Caki2 (cell line): ENCODE data around the gene CDKAL1. TPM values are rescaled to one million over a fixed set of nuclear protein-coding genes. Genes with fewer than 3 reads are reported as not detected.
A peak's percentile ranks its signal among the peaks of the same experiment; 100 is the strongest.

Experiments
- DNase-seq: peaks from one replicate; pipeline ENCODE4 v3.0.0-alpha.2; 2015; ENCODE audit warnings: low read depth
- in situ Hi-C: cut with HindIII; loops from 2 replicates; pipeline ENCODE4 v1.10.0; 2016; ENCODE audit warnings: low sequenced_read_pairs, low pct_unique_long_range_greater_than_20kb, mixed read lengths
- total RNA-seq: library from RNA; depleted of rRNA; stranded (reverse); fragments of >200 nt; shearing (Covaris generic); gene quantifications from 2 replicates; pipeline ENCODE4 v1.2.3, GENCODE V29; 2014; ENCODE audit warnings: low replicate concordance

Gene CDKAL1
- total RNA-seq, 1 experiment from 2014 or later: 40.9 TPM

DNA sequence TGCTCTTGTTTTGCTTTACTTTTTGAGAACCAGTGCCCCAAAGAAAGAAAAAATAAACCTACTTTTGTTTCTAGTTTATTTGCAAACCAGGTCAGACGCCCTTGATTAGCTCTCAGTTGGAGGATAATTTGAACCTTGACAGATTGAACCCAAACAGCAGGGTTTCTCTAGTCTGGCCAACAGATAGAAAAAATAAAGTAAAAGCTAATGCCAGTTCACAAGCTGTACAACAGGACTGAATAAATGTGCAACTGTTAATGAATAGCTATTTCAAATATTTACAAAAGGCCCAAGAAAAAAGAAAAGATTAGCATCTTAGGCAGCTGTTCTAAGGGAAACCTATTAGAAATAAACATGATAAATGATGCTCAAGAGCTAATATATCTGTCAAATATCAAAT, 331.8 kb downstream of the CDKAL1 start:
- in situ Hi-C loops: no loop called here
- peak; percentile 51 for DNase-seq

GRCh38 chr6:20866935-20867703, 332.9 kb downstream of the CDKAL1 start:
- peak; percentile 45 for DNase-seq
- in situ Hi-C loops: no loop called here

- in situ Hi-C loops: no loop called here
Observed at GRCh38 chr6:20868397-20869096, 334.3 kb downstream of the CDKAL1 start.

GRCh38 chr6:20870021-20870420, 335.8 kb downstream of the CDKAL1 start:
- in situ Hi-C loops: no loop called here
- no peak for DNase-seq

More at GRCh38 chr6:20868397-20869096, 334.3 kb downstream of the CDKAL1 start:
- no peak for DNase-seq

GRCh38 chr6:20870493-20870892, 336.2 kb downstream of the CDKAL1 start:
- DNase-seq: no peak
- in situ Hi-C loops: no loop called here

GRCh38 chr6:20873425-20874190, 339.4 kb downstream of the CDKAL1 start:
- peak; percentile 11 for DNase-seq
- in situ Hi-C loops: no loop called here

- in situ Hi-C loops: no loop called here
- peak; percentile 63 for DNase-seq
Observed at GRCh38 chr6:20875369-20875963, 341.2 kb downstream of the CDKAL1 start.

DNA sequence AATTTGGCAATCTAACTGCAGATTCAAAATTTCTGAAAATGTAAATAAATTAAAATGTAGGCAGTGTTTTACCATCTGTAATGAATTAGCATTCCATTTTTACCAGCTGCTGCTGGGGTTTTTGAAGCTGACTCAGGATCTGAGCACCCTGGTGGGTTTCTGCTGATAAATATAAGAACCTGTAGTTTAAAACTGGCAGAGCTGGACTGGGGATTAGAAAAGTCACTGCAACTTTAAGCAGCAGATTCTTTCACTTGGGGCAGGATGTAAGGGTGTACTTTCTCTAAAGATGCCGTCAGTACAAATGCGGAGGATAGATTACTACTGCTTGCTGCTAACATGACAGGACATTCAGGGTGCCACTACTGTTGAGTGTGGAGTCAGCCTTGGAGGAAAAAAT, 341.8 kb downstream of the CDKAL1 start:
- in situ Hi-C loops: no loop called here
- DNase-seq: peak; percentile 23

- in situ Hi-C loops: no loop called here
- DNase-seq: no peak
Observed at GRCh38 chr6:20876561-20876960, 342.3 kb downstream of the CDKAL1 start.

DNA sequence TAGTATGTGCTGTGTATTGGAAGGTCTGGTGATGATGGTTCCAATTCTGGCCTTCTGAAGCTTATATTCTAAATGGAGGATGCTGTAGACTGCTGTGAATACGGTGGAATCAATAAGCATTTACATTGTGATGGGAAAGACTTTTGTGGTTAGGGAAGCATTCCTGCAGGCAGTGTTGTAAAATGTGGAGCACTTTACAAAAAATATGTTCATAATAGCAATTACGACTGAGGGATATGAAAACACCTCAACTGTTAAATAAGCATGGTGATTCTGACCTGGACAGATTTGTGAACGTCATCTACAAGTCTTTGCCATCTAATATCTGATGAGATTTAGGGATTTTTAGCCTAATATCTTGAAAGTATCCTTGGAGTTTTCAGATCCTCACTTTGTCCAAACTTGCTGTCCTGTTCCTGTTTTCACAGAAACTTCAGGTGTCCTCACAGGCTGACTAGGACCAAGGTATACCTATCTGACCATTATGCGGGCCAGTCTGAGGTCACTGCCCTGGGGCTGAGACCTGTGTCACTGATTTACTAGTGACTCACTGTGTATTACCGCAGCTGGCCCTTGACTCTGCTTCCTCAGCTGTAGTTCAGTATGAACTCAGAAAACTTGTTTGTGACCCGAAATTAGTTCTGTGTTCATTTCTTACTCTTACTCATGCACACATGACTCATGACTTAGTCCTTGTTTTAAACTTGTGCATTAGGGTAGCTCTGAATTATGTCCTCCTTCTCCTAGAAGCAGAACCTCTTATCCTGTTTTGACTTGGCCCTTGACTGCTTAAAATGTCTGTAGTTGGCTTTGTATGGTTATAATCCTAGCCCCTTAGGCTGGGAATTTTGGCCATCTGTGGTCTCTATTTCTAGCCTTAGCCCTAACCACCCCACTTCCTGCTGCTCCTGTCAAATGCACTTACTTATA, 343.0 kb downstream of the CDKAL1 start:
- DNase-seq: peak; percentile 97
- in situ Hi-C loops: no loop called here

- in situ Hi-C loops: no loop called here
Observed at GRCh38 chr6:20879121-20879520, 344.9 kb downstream of the CDKAL1 start.

DNA sequence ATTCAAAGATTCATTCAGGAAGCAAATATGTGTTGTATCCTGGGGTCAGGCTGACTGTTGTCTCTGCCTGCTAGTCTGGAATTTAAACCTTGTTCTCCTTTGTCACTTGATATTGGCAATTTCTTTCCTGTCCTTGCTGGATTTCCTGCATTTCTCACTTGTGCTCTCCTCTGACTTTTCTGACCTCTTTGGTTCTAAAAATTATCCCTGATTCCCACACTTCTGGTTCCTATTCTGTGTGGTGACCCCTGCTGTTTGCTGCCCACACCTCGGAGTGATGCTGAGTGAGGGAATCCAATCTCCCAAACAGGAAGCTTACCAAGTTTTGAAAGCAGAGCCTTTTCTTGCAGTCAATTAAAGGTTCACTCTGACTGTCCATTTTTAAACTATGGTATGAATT, 345.3 kb downstream of the CDKAL1 start:
- DNase-seq: no peak
- in situ Hi-C loops: no loop called here

More at GRCh38 chr6:20879121-20879520, 344.9 kb downstream of the CDKAL1 start:
- no peak for DNase-seq

DNA sequence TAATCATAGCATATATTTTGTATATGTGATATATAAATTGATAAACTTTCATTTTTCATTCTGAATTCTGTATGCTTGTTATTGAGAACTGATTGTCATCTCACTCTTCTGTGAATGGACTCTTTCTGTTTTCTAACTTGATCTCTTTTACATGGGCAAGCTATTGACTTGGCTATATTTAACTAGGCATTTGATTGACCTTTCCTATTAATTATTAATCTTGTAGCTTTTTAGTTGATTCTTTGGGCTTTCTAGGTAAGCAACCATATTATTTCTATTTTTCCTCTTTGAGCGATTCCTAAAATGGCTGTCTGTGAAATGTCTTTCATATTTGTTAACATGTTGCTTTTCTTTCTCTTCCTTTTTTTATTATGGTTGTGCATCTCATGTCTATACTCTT, 347.1 kb downstream of the CDKAL1 start:
- in situ Hi-C loops: no loop called here
- no peak for DNase-seq

- no peak for DNase-seq
- in situ Hi-C loops: no loop called here
Observed at GRCh38 chr6:20882014-20882413, 347.8 kb downstream of the CDKAL1 start.

DNA sequence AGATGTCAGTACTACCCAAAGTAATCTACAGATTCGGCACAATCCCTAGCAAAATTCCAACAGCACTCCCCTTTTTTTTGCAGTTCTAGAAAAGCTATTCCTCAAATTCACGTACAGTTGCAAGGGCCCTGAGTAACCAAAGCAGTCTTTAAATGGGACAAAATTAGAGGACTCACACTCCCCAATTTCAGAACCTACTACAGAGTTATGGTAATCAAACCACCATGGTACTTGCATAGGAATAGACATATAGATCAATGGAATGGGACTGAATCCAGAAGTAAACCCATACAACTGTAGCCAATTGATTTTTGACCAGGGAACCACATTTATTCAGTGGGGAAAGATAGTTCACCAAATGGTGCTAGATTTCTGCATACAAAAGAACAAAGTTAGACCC, 350.8 kb downstream of the CDKAL1 start:
- DNase-seq: peak; percentile 16
- in situ Hi-C loops: no loop called here

DNA sequence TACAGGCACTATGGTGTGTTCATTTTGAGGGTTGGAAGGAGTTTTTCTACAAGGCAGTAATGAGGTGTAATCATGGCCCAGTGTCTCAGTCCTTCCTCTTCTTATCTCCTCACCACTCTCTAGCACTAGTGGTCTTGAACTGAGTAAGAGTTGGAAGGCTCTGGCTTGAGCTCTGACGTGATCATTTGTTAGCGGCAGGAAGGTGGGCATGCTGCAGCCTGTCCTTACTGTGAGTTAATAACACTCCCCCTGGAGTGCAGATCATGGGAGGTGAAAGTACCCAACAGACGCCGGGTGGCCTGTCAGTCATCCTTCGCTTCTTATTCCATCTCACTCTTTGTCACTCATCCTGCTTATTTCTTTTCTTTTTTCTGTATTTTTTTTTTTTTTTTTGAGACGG, 356.9 kb downstream of the CDKAL1 start:
- in situ Hi-C loops: no loop called here
- DNase-seq: no peak

- in situ Hi-C loops: no loop called here
- no peak for DNase-seq
Observed at GRCh38 chr6:20892365-20892764, 358.1 kb downstream of the CDKAL1 start.

DNA sequence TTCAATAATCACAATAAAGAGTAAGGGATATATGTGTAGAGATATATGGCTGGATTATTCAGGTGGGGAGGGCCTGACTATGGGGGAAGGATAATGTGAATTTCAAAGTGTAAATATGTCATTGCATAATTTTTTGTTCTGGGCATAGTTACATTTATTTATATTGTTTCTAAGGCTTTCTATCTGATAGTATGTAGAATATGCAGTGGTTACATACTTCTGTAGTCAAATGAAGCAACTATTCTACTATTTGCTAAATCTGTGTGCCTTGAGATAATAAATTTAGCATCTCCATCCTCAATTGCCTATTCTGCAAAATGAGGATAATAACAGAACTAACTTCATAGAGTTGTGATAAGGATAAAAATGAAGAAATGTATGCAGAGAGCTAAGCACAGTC, 359.2 kb downstream of the CDKAL1 start:
- in situ Hi-C loops: no loop called here
- DNase-seq: no peak
